K562 (cell line): ENCODE measurements around the gene CUTC. TPM values are rescaled to one million over a fixed set of nuclear protein-coding genes. Genes with fewer than 3 reads are reported as not detected.

Source experiments
- ATAC-seq: fragments of 200-7000 bp; cut with Tn5 transposase; 3 replicates; pipeline ENCODE4 v1.9.1; 2020; ENCODE audit warnings: moderate library complexity
- BruUV-seq: library from RNA; stranded (reverse); fragments of 400-500 nt; replicated peaks from 2 replicates; lab custom pipeline; 2021; lab: Mats Ljungman, UMichigan
- CTCF ChIA-PET: fragments of 300-600 bp; formaldehyde crosslinking; extraction: SDS; loops from one replicate; lab custom pipeline; 2021; ENCODE audit warnings: low intra/inter-chr PET ratio; lab: Yijun Ruan, JAX
- POLR2A ChIA-PET: fragments of 300-600, 350-650 bp; sonication (Branson Sonifier 250); formaldehyde crosslinking; extraction: SDS; loops from one replicate; lab custom pipeline; 2021; ENCODE audit warnings: antibody characterized with exemption, inconsistent platforms; lab: Yijun Ruan, JAX
- DNase-seq, 4 experiments: peaks; one replicate each; pipeline versions ENCODE4 v3.0.0 to v3.0.0-alpha.2; 2011 to 2018; ENCODE audit warnings: low spot score in 3 of 4, mixed read lengths in 3 of 4; ENCODE audit errors: extremely low read depth in 1 of 4
- FAIRE-seq: peaks from 2 replicates; lab custom pipeline; 2011; peaks lifted over from hg19 to GRCh38; lab: Jason Lieb, UNC
- H2AFZ ChIP-seq: 2 replicates; pipeline ENCODE4 v1.6.0; 2011; ENCODE audit warnings: low read depth, low read length, control low read depth, inconsistent platforms
- H3K27ac ChIP-seq: fragments of 200-600 bp; 3 replicates; pipeline ENCODE4 v1.8.0; 2011; ENCODE audit warnings: low read depth, mild to moderate bottlenecking, control low read depth, inconsistent platforms, low read length, moderate library complexity, mixed read lengths; ENCODE audit errors: extremely low read depth
- H3K27me3 ChIP-seq, 2 experiments: fragments of 300-600 bp in 1 of 2; 2 replicates in 1 of 2; 3 replicates in 1 of 2; pipeline versions ENCODE4 v1.6.0 to v1.8.0; 2011; ENCODE audit warnings: inconsistent platforms in 2 of 2, low read length in 2 of 2, mild to moderate bottlenecking in 1 of 2, mixed read lengths in 1 of 2, moderate library complexity in 1 of 2; ENCODE audit not compliant: control insufficient read depth in 2 of 2, insufficient read depth in 2 of 2
- H3K36me3 ChIP-seq: fragments of 300-600 bp; 3 replicates; pipeline ENCODE4 v1.8.0; 2011; ENCODE audit warnings: mild to moderate bottlenecking, low read length, inconsistent platforms; ENCODE audit not compliant: control insufficient read depth, insufficient read depth
- H3K4me1 ChIP-seq, 2 experiments: fragments of 200-600 bp in 1 of 2; replicated peaks in 1 of 2; 2 replicates in 1 of 2; 3 replicates in 1 of 2; pipeline versions ENCODE4 v1.5.1 to v1.8.0; 2011; ENCODE audit warnings: inconsistent platforms in 2 of 2, low read length in 2 of 2, mild to moderate bottlenecking in 1 of 2, mixed read lengths in 1 of 2, moderate library complexity in 1 of 2; ENCODE audit not compliant: control insufficient read depth in 2 of 2, insufficient read depth in 2 of 2
- H3K4me2 ChIP-seq: 2 replicates; pipeline ENCODE4 v1.6.1; 2011; ENCODE audit warnings: low read length, control low read depth, inconsistent platforms, mixed read lengths; ENCODE audit not compliant: insufficient read depth
- H3K4me3 ChIP-seq: fragments of 200-600 bp; sonication (generic), shearing (Covaris generic); 2 replicates; pipeline ENCODE4 v1.5.1; 2016; ENCODE audit warnings: control low read depth, inconsistent platforms
- H3K79me2 ChIP-seq: fragments of 200-600 bp; 3 replicates; pipeline ENCODE4 v1.8.0; 2011; ENCODE audit warnings: low read length, inconsistent platforms; ENCODE audit not compliant: control insufficient read depth, insufficient read depth
- H3K9ac ChIP-seq, 2 experiments: 2 replicates each; pipeline versions ENCODE4 v1.6.0 to v1.6.1; 2011; ENCODE audit warnings: low read depth in 2 of 2, low read length in 2 of 2, control low read depth in 1 of 2, inconsistent platforms in 1 of 2, mild to moderate bottlenecking in 1 of 2, mixed read lengths in 1 of 2; ENCODE audit not compliant: insufficient read depth in 1 of 2
- H3K9me1 ChIP-seq: one replicate; pipeline ENCODE4 v1.6.0; 2011; ENCODE audit warnings: inconsistent platforms, mild to moderate bottlenecking, low read length, moderate library complexity; ENCODE audit not compliant: control insufficient read depth, insufficient read depth
- H3K9me3 ChIP-seq: replicated peaks from 2 replicates; pipeline ENCODE4 v1.5.1; 2011; ENCODE audit warnings: low read depth, low read length, inconsistent platforms; ENCODE audit not compliant: control insufficient read depth, insufficient read depth
- H4K20me1 ChIP-seq: replicated peaks from 2 replicates; pipeline ENCODE4 v1.6.1; 2011; ENCODE audit warnings: low read length, inconsistent platforms, mixed read lengths; ENCODE audit not compliant: control insufficient read depth, insufficient read depth
- MTA3 ChIP-seq: fragments of 450-650 bp; formaldehyde crosslinking; IDR thresholded peaks from 2 replicates; pipeline ENCODE4 v1.6.1; 2017; ENCODE audit warnings: mild to moderate bottlenecking, borderline replicate concordance
- NR4A1 ChIP-seq, 2 experiments: fragments of 250-450 bp in 1 of 2; fragments of 450-650 bp in 1 of 2; sonication (Bioruptor Pico) in 1 of 2; IDR thresholded peaks; 2 replicates each; pipeline versions ENCODE4 v1.4.0 to v1.6.1; 2016 to 2020; ENCODE audit warnings: mild to moderate bottlenecking in 2 of 2, missing compliant biosample characterization in 1 of 2, missing genetic modification characterization in 1 of 2, moderate library complexity in 1 of 2
- ZFP36 ChIP-seq: fragments of 150-350 bp; IDR thresholded peaks from 2 replicates; pipeline ENCODE4 v1.6.1; 2018; ENCODE audit warnings: low read length, low read depth; ENCODE audit not compliant: partially characterized antibody
- ZNF668 ChIP-seq: fragments of 250-450 bp; sonication (Bioruptor Pico); IDR thresholded peaks from 2 replicates; pipeline ENCODE4 v1.8.0; 2022; ENCODE audit warnings: mild to moderate bottlenecking, inconsistent platforms
- ZNF79 ChIP-seq: fragments of 250-450 bp; sonication (Bioruptor Pico); IDR thresholded peaks from 2 replicates; pipeline ENCODE4 v1.4.0; 2020; ENCODE audit warnings: low read depth, mild to moderate bottlenecking, moderate library complexity
- WGBS: fragments of 100-300 bp; shearing (Covaris generic); methylation state at CpG from one replicate; pipeline ENCODE4 v1.1.6; 2016; ENCODE audit warnings: low coverage, mixed read lengths; ENCODE audit not compliant: insufficient coverage; ENCODE audit errors: missing lambda C conversion rate; 5-methylcytosine and 5-hydroxymethylcytosine counted together
- in situ Hi-C: fragments of 300-500 bp; cut with MboI; formaldehyde crosslinking; loops from 4 replicates; pipeline ENCODE4 v1.15.0; 2018; ENCODE audit warnings: inconsistent platforms, mixed read lengths
- intact Hi-C: fragments of 100-400 bp; cut with micrococcal nuclease; formaldehyde crosslinking; loops from 2 replicates; pipeline ENCODE4 v1.14.2; 2022
- polyA plus RNA-seq, 8 experiments: library from polyadenylated mRNA; depleted of rRNA in 4 of 8; stranded (reverse) in 5 of 8; unstranded in 3 of 8; fragments of >200 nt; fragmentation: Nextera tagmentation in 2 of 8; fragmentation: Illumina TruSeq in 1 of 8; extraction: Ambion mirVana in 2 of 8; extraction: Trizol in 1 of 8; gene quantifications; 2 replicates each; pipeline versions ENCODE4 v1.2.1 to v1.2.3, GENCODE V29; 2011 to 2014; ENCODE audit warnings: inconsistent platforms in 1 of 8, missing spikeins in 1 of 8
- total RNA-seq, 7 experiments: library from RNA; depleted of rRNA in 6 of 7; stranded (reverse); fragments of >200 nt in 6 of 7; fragmentation: Illumina TruSeq in 2 of 7; extraction: Trizol in 2 of 7; gene quantifications; 2 replicates each; pipeline versions ENCODE4 v1.2.1 to v1.2.3, GENCODE V29; 2011 to 2021; ENCODE audit warnings: low replicate concordance in 1 of 7

CUTC gene
- total and polyA plus RNA-seq, 9 of the 15 experiments (the other 6 are each of a cell fraction or from before 2014, with no cell fraction given), result 18.6 to 69.3 (median 32.3) TPM

DNA sequence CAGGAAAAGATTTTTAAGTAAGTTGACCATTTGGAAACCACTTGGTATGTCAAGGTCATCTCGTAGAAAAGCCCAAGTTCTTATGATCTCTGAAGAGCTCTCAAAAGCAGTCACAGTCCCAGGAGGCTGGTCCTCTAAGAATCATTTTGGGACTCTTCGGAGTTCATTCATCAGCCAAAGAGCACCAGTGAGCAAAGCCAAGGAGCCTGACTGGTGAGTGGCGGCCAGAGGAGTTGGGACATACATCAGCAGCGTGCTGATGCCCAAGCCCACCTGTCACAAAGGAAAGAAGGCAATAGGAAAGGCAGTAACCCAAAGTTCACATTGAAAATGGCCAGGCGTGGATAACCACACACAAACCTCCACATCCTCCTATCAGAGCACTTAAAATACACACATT is 17.6 kb upstream of the CUTC start:
- H2AFZ ChIP-seq, result no peak overlapping the region
- no peaks in the 10 kb centered on the region for H3K27me3 ChIP-seq
- ChIA-PET CTCF (no interaction called here), POLR2A (no interaction called here)
- H3K36me3 ChIP-seq, result peaks cover 54% of the 10 kb centered on the region; the same call in 2 of the 3 replicates
- no peak overlapping the region for H3K27ac ChIP-seq
- WGBS, result 92% methylated on average over 5 of the region's 5 CpGs
- in situ Hi-C loops, result loop anchor here (5.0 to 25.0 kb wide), 3 partner anchors 97 to 277 kb away; partner anchors contain the start of gene GOT1
- H3K9ac ChIP-seq, result no peak overlapping the region
- no peak overlapping the region for H3K4me2 ChIP-seq
- TF ChIP-seq ZFP36 (no peak), ZNF79 (CRISPR knock-in tag) (no peak)
- FAIRE-seq (no peak), ATAC-seq (no peak), DNase-seq (no peak)
- no peaks in the 10 kb centered on the region for H3K9me3 ChIP-seq
- no peaks in the 10 kb centered on the region for H4K20me1 ChIP-seq
- BruUV-seq, result no TSS peak
- H3K4me3 ChIP-seq, result no peak overlapping the region
- H3K79me2 ChIP-seq, result no peaks in the 10 kb centered on the region
- H3K4me1 ChIP-seq, result peaks cover 0 to 14% of the 10 kb centered on the region in 2 experiments; a peak in 3 of 5 replicates
- no peaks in the 10 kb centered on the region for H3K9me1 ChIP-seq
- intact Hi-C loops, result loop anchor here (10.0 kb wide), 1 partner anchor 280 kb away; the partner anchor contains the start of gene GOT1

DNA sequence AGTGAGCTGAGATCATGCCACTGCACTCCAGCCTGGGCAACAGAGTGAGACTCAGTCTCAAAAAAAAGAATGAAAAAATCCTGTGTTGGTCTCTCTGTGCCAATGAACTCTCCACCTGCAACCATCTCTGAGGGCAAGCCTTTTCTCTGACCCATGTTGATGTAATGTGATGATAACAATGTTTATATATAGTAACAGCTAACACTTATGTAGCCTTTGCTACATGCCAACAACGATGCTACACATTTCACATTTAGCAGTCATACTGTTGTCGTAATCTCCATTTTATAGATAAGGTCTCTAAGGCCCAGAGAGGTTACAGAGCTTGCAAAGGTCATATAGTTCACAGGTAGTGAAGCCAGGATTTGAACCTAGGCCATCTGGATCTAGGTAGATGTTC is 11.6 kb upstream of the CUTC start:
- BruUV-seq, result no TSS peak
- Histone ChIP-seq H3K4me3 (no peak overlapping the region), H3K27ac (no peak overlapping the region), H3K36me3 (peaks cover 55% of the 10 kb centered on the region; the same call in 2 of the 3 replicates), H3K9ac (no peak overlapping the region), H3K9me1 (no peaks in the 10 kb centered on the region), H3K27me3 (no peaks in the 10 kb centered on the region), H3K4me2 (no peak overlapping the region), H3K79me2 (no peaks in the 10 kb centered on the region), H3K9me3 (no peaks in the 10 kb centered on the region), H2AFZ (no peak overlapping the region)
- in situ Hi-C loops, result loop anchor here (25.0 kb wide), 1 partner anchor 283 kb away; the partner anchor contains the start of gene GOT1
- 92% methylated on average over 2 of the region's 2 CpGs for WGBS
- no peak for FAIRE-seq
- POLR2A ChIA-PET, result interaction anchor here (0.5 to 1.1 kb wide), 2 partner anchors 12 to 168 kb away, joined by 3 to 4 read pairs; partner anchors contain the start of genes COX15 and CUTC
- no peak for ATAC-seq
- TF ChIP-seq MTA3 (no peak), NR4A1 (CRISPR knock-in tag; IDR thresholded peaks at IDR 0.05) (no peak), NR4A1 (tag; IDR thresholded peaks at IDR 0.05) (no peak), ZNF668 (CRISPR knock-in tag) (no peak)
- TF ChIP-seq, all 486 proteins: peak for 0
- no peaks in the 10 kb centered on the region for H3K4me1 ChIP-seq
- intact Hi-C loops, result no loop called here
- CTCF ChIA-PET, result no interaction called here
- no peaks in the 10 kb centered on the region for H4K20me1 ChIP-seq
- DNase-seq, result no peak
